Measurements from ENCODE around the gene SCO1.

Gene SCO1

GRCh38 chr17:10622617-10623485 lies 74.5 kb downstream of the SCO1 start:
- H3K27ac Mint-ChIP-seq = no peak overlapping the region
- H3K36me3 Mint-ChIP-seq = no peaks in the 10 kb centered on the region
- no peaks in the 10 kb centered on the region for H3K4me1 Mint-ChIP-seq
- no peaks in the 10 kb centered on the region for H3K27me3 Mint-ChIP-seq
- H3K9me3 Mint-ChIP-seq = no peaks in the 10 kb centered on the region
- no peak overlapping the region for H3K4me3 Mint-ChIP-seq
